HCT116 (cell line): Measurements from ENCODE around the gene LRP1B. TPM values are rescaled to one million over a fixed set of nuclear protein-coding genes. Genes with fewer than 3 reads are reported as not detected.

ENCODE experiments used
- ATAC-seq: fragments of 200-7000 bp; cut with Tn5 transposase; 2 replicates; pipeline ENCODE4 v1.9.1; 2020; ENCODE audit warnings: mild to moderate bottlenecking, moderate library complexity
- BruUV-seq: library from RNA; stranded (reverse); fragments of 400-500 nt; replicated peaks from 2 replicates; lab custom pipeline; 2021; lab: Mats Ljungman, UMichigan
- CTCF ChIA-PET: fragments of 300-600 bp; sonication (Branson Sonifier 250); formaldehyde crosslinking; loops from one replicate; lab custom pipeline; 2021; ENCODE audit warnings: antibody characterized with exemption; lab: Charles Lee
- POLR2A ChIA-PET: fragments of 300-600, 350-600 bp; sonication (Branson Sonifier 250); formaldehyde crosslinking; loops from one replicate; lab custom pipeline; 2021; ENCODE audit warnings: antibody characterized with exemption; lab: Charles Lee
- RAD21 ChIA-PET, 2 experiments: fragments of 300-600 bp; sonication (Branson Sonifier 250); formaldehyde crosslinking; loops; one replicate each; lab custom pipeline; 2023; ENCODE audit warnings: low total read pairs in 2 of 2; ENCODE audit not compliant: uncharacterized antibody in 2 of 2, unreplicated experiment in 2 of 2, low non-redundant PET in 1 of 2; lab: Charles Lee
- DNase-seq: peaks from one replicate; pipeline ENCODE4 v3.0.0-alpha.2; 2010; ENCODE audit warnings: low read depth, low spot score
- H2AFZ ChIP-seq: fragments of 200-600 bp; shearing (Covaris generic), sonication (generic); 2 replicates; pipeline ENCODE4 v1.6.1; 2017; ENCODE audit warnings: low read depth, mixed run types, mixed read lengths, antibody characterized with exemption, low read length; ENCODE audit not compliant: poor library complexity, severe bottlenecking
- H3K27ac ChIP-seq: 2 replicates; pipeline ENCODE4 v1.5.1; 2012; ENCODE audit warnings: low read depth, low read length
- H3K27me3 ChIP-seq: fragments of 200-600 bp; sonication (generic); 2 replicates; pipeline ENCODE4 v1.6.1; 2016; ENCODE audit warnings: mixed run types, low read length, mixed read lengths; ENCODE audit not compliant: insufficient read depth
- H3K36me3 ChIP-seq, 2 experiments: fragments of 200-500 bp in 1 of 2; fragments of 200-600 bp in 1 of 2; sonication (Bioruptor generic) in 1 of 2; sonication (generic) in 1 of 2; 2 replicates each; pipeline versions ENCODE4 v1.5.1 to v1.6.1; 2014 to 2016; ENCODE audit warnings: low read length in 2 of 2, inconsistent platforms in 1 of 2, mixed read lengths in 1 of 2, mixed run types in 1 of 2; ENCODE audit not compliant: insufficient read depth in 2 of 2, control insufficient read depth in 1 of 2
- H3K4me1 ChIP-seq, 2 experiments: fragments of 200-600 bp in 1 of 2; sonication (generic) in 1 of 2; 2 replicates each; pipeline versions ENCODE4 v1.5.1 to v1.6.1; 2012 to 2017; ENCODE audit warnings: low read length in 2 of 2, inconsistent platforms in 1 of 2, mild to moderate bottlenecking in 1 of 2, mixed read lengths in 1 of 2, mixed run types in 1 of 2, moderate library complexity in 1 of 2; ENCODE audit not compliant: insufficient read depth in 2 of 2, control insufficient read depth in 1 of 2
- H3K4me2 ChIP-seq: fragments of 200-600 bp; sonication (generic); 2 replicates; pipeline ENCODE4 v1.6.1; 2017; ENCODE audit warnings: mixed run types, low read length, mixed read lengths
- H3K4me3 ChIP-seq, 2 experiments: fragments of 200-600 bp in 1 of 2; sonication (generic) in 1 of 2; replicated peaks in 1 of 2; 2 replicates each; pipeline ENCODE4 v1.5.1; 2011 to 2016; ENCODE audit warnings: low read length in 2 of 2, control low read depth in 1 of 2, low read depth in 1 of 2, mild to moderate bottlenecking in 1 of 2, mixed read lengths in 1 of 2, mixed run types in 1 of 2
- H3K79me2 ChIP-seq: fragments of 200-600 bp; sonication (generic); 2 replicates; pipeline ENCODE4 v1.6.1; 2017; ENCODE audit warnings: mild to moderate bottlenecking, mixed run types, low read length, moderate library complexity, mixed read lengths; ENCODE audit not compliant: insufficient read depth
- H3K9ac ChIP-seq: fragments of 200-600 bp; sonication (generic); 2 replicates; pipeline ENCODE4 v1.6.1; 2016; ENCODE audit warnings: low read length, mixed read lengths
- H3K9me2 ChIP-seq: fragments of 200-600 bp; sonication (generic), shearing (Covaris generic); 2 replicates; pipeline ENCODE4 v1.6.1; 2017; ENCODE audit warnings: mixed run types, mild to moderate bottlenecking, moderate library complexity; ENCODE audit not compliant: insufficient read depth
- H3K9me3 ChIP-seq, 2 experiments: fragments of 200-500 bp in 1 of 2; fragments of 200-600 bp in 1 of 2; sonication (Bioruptor generic) in 1 of 2; sonication (generic) in 1 of 2; 2 replicates each; pipeline ENCODE4 v1.6.1; 2014 to 2017; ENCODE audit warnings: low read length in 2 of 2, mixed read lengths in 2 of 2, inconsistent platforms in 1 of 2, low read depth in 1 of 2, mild to moderate bottlenecking in 1 of 2, mixed run types in 1 of 2, moderate library complexity in 1 of 2; ENCODE audit not compliant: control insufficient read depth in 1 of 2, insufficient read depth in 1 of 2
- H4K20me1 ChIP-seq: fragments of 200-600 bp; sonication (generic), shearing (Covaris generic); 2 replicates; pipeline ENCODE4 v1.6.1; 2017; ENCODE audit warnings: mixed run types, mild to moderate bottlenecking, moderate library complexity; ENCODE audit not compliant: insufficient read depth
- CBX3 ChIP-seq: IDR thresholded peaks from 2 replicates; pipeline ENCODE4 v1.6.1; 2012; ENCODE audit warnings: low read depth
- ELF1 ChIP-seq: IDR thresholded peaks from 2 replicates; pipeline ENCODE4 v1.6.1; 2012; ENCODE audit warnings: low read depth, borderline replicate concordance
- EZH2phosphoT487 ChIP-seq: fragments of 200-600 bp; IDR thresholded peaks from 2 replicates; pipeline ENCODE4 v1.6.1; 2018; ENCODE audit warnings: antibody characterized with exemption, borderline replicate concordance
- JUND ChIP-seq: IDR thresholded peaks from 2 replicates; pipeline ENCODE4 v1.6.1; 2012
- POLR2A ChIP-seq: IDR thresholded peaks from 2 replicates; pipeline ENCODE4 v1.7.0; 2011; ENCODE audit warnings: borderline replicate concordance; ENCODE audit not compliant: insufficient read depth, insufficient read length; ENCODE audit errors: extremely low read depth
- RAD21 ChIP-seq: IDR thresholded peaks from 2 replicates; pipeline ENCODE4 v1.6.1; 2012; ENCODE audit warnings: low read depth, mild to moderate bottlenecking
- SIN3A ChIP-seq: IDR thresholded peaks from 2 replicates; pipeline ENCODE4 v1.6.1; 2012; ENCODE audit warnings: low read depth
- SP1 ChIP-seq: IDR thresholded peaks from 2 replicates; pipeline ENCODE4 v1.6.1; 2012; ENCODE audit warnings: low read depth
- TCF7L2 ChIP-seq: IDR thresholded peaks from 2 replicates; pipeline ENCODE4 v1.7.0; 2011; ENCODE audit warnings: borderline replicate concordance, inconsistent platforms; ENCODE audit not compliant: insufficient read depth, insufficient read length; ENCODE audit errors: extremely low read depth
- YY1 ChIP-seq: IDR thresholded peaks from 2 replicates; pipeline ENCODE4 v1.6.1; 2011; ENCODE audit warnings: low read length, low read depth, moderate library complexity, mild to moderate bottlenecking; ENCODE audit not compliant: insufficient replicate concordance; ENCODE audit errors: extremely low read depth
- ZFX ChIP-seq: fragments of 450-650 bp; IDR thresholded peaks from 2 replicates; pipeline ENCODE4 v1.6.1; 2017
- ZNF274 ChIP-seq: fragments of 200-500 bp; sonication (Bioruptor generic); IDR thresholded peaks from 2 replicates; pipeline ENCODE4 v1.6.1; 2014; ENCODE audit warnings: mild to moderate bottlenecking, low read depth, low read length, inconsistent platforms
- intact Hi-C: fragments of 100-400 bp; cut with micrococcal nuclease; formaldehyde crosslinking; loops from 2 replicates; pipeline ENCODE4 v1.10.0; 2022
- total RNA-seq: library from RNA; stranded (reverse); gene quantifications from one replicate; pipeline ENCODE4 v1.2.1, GENCODE V29; 2021; ENCODE audit not compliant: unreplicated experiment
- TF ChIP-seq, protein P1 (sequence below): IDR thresholded peaks from 2 replicates; pipeline ENCODE4 v1.6.1; 2012
- TF ChIP-seq, protein P2 (sequence below): IDR thresholded peaks from 2 replicates; pipeline ENCODE4 v1.6.1; 2011; ENCODE audit warnings: mild to moderate bottlenecking, low read length, moderate library complexity; ENCODE audit not compliant: insufficient replicate concordance; ENCODE audit errors: extremely low read depth
- TF ChIP-seq, protein P3 (sequence below): IDR thresholded peaks from 2 replicates; pipeline ENCODE4 v1.6.1; 2012; ENCODE audit warnings: low read depth

The LRP1B gene
- total RNA-seq, 1 experiment from 2014 or later, result 0.34 TPM

DNA sequence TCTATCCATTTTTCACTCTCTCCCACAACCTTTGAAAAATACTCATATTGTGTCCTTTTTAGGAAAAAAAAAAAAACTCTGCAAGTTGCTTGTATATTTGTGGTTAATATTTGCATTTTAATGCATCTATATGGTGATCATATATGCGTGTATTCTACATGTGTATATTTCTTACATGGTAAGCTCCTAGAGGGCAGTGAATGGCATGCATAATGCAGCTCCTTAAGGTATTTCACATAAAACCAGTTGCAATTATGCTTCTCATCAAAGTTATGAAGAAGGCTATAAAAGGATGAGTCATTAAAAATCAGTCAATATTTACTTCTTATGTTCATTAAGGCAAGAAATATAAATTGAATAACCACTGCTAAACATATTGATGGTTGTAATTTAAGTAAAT lies 100.8 kb downstream of the LRP1B start:
- ATAC-seq (no peak), DNase-seq (no peak)
- H3K9ac ChIP-seq, result no peak overlapping the region
- BruUV-seq, result no TSS peak
- TF ChIP-seq JUND (no peak), RAD21 (no peak), EZH2phosphoT487 (no peak), ZFX (no peak)
- TF ChIP-seq, protein P1, sequence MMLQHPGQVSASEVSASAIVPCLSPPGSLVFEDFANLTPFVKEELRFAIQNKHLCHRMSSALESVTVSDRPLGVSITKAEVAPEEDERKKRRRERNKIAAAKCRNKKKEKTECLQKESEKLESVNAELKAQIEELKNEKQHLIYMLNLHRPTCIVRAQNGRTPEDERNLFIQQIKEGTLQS, result no peak
- TF ChIP-seq, protein P2, sequence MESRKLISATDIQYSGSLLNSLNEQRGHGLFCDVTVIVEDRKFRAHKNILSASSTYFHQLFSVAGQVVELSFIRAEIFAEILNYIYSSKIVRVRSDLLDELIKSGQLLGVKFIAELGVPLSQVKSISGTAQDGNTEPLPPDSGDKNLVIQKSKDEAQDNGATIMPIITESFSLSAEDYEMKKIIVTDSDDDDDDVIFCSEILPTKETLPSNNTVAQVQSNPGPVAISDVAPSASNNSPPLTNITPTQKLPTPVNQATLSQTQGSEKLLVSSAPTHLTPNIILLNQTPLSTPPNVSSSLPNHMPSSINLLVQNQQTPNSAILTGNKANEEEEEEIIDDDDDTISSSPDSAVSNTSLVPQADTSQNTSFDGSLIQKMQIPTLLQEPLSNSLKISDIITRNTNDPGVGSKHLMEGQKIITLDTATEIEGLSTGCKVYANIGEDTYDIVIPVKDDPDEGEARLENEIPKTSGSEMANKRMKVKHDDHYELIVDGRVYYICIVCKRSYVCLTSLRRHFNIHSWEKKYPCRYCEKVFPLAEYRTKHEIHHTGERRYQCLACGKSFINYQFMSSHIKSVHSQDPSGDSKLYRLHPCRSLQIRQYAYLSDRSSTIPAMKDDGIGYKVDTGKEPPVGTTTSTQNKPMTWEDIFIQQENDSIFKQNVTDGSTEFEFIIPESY, result no peak
- no peaks in the 10 kb centered on the region for H3K27me3 ChIP-seq
- RAD21 ChIA-PET, result no interaction called here
- H3K4me1 ChIP-seq, result no peaks in the 10 kb centered on the region
- no peaks in the 10 kb centered on the region for H3K9me3 ChIP-seq
- H3K36me3 ChIP-seq, result no peaks in the 10 kb centered on the region
- no peak overlapping the region for H3K4me3 ChIP-seq
- H2AFZ ChIP-seq, result no peak overlapping the region
- POLR2A ChIA-PET, result no interaction called here
- H3K27ac ChIP-seq, result no peak overlapping the region
- no peaks in the 10 kb centered on the region for H3K9me2 ChIP-seq
- intact Hi-C loops, result no loop called here
- CTCF ChIA-PET, result no interaction called here
- no peak overlapping the region for H3K4me2 ChIP-seq
- H3K79me2 ChIP-seq, result no peaks in the 10 kb centered on the region
- no peaks in the 10 kb centered on the region for H4K20me1 ChIP-seq

DNA sequence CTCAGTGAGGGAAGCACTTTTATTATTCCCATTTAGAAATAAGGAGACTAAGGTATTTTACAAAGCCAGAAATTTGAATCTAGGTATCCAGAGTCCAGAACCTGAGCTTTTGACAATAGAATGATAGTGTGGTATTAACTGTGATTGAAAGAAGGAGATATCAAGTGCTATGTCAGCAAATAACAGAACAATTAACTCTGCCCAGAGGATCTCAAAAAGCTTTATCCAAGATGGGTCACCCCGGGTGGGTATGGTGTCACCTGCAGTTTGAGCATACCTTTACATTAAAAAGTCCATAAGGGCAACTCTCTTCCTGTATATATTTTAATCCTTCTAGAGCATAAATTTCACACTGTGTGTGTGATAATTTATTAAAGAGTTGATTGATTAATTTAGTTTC lies 105.4 kb downstream of the LRP1B start:
- intact Hi-C loops, result no loop called here
- ATAC-seq, result no peak
- H3K4me3 ChIP-seq, result no peak overlapping the region
- H3K36me3 ChIP-seq, result no peaks in the 10 kb centered on the region
- no peak overlapping the region for H3K27ac ChIP-seq
- no peaks in the 10 kb centered on the region for H3K9me2 ChIP-seq
- no peaks in the 10 kb centered on the region for H3K9me3 ChIP-seq
- no peaks in the 10 kb centered on the region for H3K27me3 ChIP-seq
- no peak for DNase-seq
- no TSS peak for BruUV-seq
- H3K9ac ChIP-seq, result no peak overlapping the region
- ChIA-PET POLR2A (no interaction called here), RAD21 (no interaction called here), CTCF (no interaction called here)
- H2AFZ ChIP-seq, result no peak overlapping the region
- no peaks in the 10 kb centered on the region for H4K20me1 ChIP-seq
- no peaks in the 10 kb centered on the region for H3K4me1 ChIP-seq
- no peak overlapping the region for H3K4me2 ChIP-seq
- H3K79me2 ChIP-seq, result no peaks in the 10 kb centered on the region
- no peak for TF ChIP-seq ZFX
- TF ChIP-seq ZNF274, result no peak
- TF ChIP-seq, protein P1, result no peak
- no peak for TF ChIP-seq SIN3A
- TF ChIP-seq, protein P3, sequence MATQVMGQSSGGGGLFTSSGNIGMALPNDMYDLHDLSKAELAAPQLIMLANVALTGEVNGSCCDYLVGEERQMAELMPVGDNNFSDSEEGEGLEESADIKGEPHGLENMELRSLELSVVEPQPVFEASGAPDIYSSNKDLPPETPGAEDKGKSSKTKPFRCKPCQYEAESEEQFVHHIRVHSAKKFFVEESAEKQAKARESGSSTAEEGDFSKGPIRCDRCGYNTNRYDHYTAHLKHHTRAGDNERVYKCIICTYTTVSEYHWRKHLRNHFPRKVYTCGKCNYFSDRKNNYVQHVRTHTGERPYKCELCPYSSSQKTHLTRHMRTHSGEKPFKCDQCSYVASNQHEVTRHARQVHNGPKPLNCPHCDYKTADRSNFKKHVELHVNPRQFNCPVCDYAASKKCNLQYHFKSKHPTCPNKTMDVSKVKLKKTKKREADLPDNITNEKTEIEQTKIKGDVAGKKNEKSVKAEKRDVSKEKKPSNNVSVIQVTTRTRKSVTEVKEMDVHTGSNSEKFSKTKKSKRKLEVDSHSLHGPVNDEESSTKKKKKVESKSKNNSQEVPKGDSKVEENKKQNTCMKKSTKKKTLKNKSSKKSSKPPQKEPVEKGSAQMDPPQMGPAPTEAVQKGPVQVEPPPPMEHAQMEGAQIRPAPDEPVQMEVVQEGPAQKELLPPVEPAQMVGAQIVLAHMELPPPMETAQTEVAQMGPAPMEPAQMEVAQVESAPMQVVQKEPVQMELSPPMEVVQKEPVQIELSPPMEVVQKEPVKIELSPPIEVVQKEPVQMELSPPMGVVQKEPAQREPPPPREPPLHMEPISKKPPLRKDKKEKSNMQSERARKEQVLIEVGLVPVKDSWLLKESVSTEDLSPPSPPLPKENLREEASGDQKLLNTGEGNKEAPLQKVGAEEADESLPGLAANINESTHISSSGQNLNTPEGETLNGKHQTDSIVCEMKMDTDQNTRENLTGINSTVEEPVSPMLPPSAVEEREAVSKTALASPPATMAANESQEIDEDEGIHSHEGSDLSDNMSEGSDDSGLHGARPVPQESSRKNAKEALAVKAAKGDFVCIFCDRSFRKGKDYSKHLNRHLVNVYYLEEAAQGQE, result no peak
- TF ChIP-seq POLR2A, result no peak
- no peak for TF ChIP-seq SP1
- no peak for TF ChIP-seq TCF7L2
- no peak for TF ChIP-seq CBX3
- no peak for TF ChIP-seq YY1
- no peak for TF ChIP-seq ELF1
